Measurements from ENCODE around the gene SMARCE1. TPM values are rescaled to one million over a fixed set of nuclear protein-coding genes. Genes with fewer than 3 reads are reported as not detected.

The SMARCE1 gene
- total RNA-seq, 2 experiments from 2014 or later: 107 to 118 TPM

DNA sequence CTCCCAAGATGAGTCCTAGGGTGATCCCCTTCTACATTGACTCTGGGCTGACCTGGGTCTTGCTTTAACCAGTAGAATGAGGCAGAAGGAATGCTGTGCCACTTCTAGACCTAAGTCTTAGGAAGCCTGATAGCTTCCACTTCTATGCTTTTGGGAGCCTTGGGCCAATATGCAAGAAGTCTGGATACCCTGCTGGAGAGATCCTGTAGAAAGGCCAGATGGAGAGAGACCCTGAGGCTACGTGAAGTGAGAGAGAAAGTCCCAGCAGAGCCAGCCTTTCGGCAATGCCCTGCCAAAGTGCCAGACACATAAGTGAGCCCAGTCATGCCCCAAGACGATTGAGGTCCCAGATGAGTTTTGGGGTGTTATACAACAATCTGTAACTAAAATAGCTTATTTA lies 15.6 kb upstream of the SMARCE1 start:
- H3K9me3 Mint-ChIP-seq: no peaks in the 10 kb centered on the region
- peaks cover 15% of the 10 kb centered on the region for H3K4me1 Mint-ChIP-seq
- no peak overlapping the region for H3K27ac Mint-ChIP-seq
- DNase-seq: no peak
- no peak overlapping the region for H3K4me3 Mint-ChIP-seq
- H3K36me3 Mint-ChIP-seq: no peaks in the 10 kb centered on the region
- H3K27me3 Mint-ChIP-seq: peaks cover 39% of the 10 kb centered on the region

DNA sequence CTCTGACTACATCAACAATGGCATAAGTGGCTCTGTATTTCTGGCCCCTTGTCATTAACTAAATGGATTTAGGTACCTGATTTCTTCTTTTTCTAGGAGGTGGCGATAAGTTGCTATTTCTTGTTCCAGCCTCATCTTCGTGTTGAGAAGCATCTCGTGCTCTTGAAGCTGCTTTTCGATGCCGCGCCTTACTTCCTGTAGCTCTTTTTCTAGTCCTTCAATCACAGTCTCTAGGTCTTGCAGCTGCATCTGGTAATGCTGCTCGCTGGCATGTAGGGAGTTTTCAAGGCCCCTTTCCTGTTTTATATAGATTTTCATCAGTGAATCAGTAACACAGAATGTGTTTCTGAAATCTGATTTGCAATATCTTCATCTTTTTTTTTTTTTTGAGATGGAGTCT lies 12.3 kb upstream of the SMARCE1 start:
- no peaks in the 10 kb centered on the region for H3K36me3 Mint-ChIP-seq
- H3K4me1 Mint-ChIP-seq: peaks cover 11% of the 10 kb centered on the region
- DNase-seq: no peak
- peaks cover 26% of the 10 kb centered on the region for H3K27me3 Mint-ChIP-seq
- H3K9me3 Mint-ChIP-seq: no peaks in the 10 kb centered on the region
- no peak overlapping the region for H3K27ac Mint-ChIP-seq
- H3K4me3 Mint-ChIP-seq: no peak overlapping the region

DNA sequence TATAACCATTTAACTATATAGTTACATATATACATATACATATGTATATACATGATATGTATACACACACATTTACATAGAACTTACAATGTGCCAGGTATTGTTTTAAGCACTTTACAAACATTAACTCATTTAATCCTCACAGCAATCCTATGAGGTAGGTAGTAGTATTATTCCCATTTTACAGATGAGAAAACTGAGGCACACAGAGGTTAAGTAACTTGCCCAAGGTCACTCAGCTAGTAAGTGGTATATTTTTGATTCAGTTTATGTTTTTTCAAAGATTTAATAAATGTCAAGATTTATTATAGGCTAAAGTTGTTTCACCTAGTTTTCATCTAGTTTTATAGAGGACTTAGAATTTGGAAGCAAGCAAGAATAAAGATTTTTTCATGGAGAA lies 10.8 kb upstream of the SMARCE1 start:
- H3K36me3 Mint-ChIP-seq: no peaks in the 10 kb centered on the region
- no peak overlapping the region for H3K27ac Mint-ChIP-seq
- no peaks in the 10 kb centered on the region for H3K9me3 Mint-ChIP-seq

DNA sequence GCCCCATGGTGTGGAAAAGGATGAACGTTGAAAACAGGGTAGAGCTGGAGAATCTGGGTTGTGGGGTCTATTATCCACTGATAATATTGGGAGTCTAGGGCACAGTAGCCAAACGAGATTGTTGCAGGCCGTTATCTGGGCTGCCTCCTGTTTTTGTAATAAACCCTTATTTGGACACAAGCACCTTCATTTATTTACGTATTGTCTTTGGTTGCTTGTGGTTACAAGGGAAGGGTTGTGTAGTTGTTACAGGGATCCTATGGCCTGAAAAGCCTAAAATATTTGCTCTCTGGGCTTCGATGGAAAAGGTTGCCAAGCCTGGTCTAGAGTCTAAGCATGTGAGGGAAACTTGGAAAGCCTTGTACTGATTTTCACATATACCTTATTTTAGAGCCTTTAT lies 4.3 kb upstream of the SMARCE1 start:
- no peaks in the 10 kb centered on the region for H3K27me3 Mint-ChIP-seq
- peaks cover 7% of the 10 kb centered on the region for H3K4me1 Mint-ChIP-seq
- no peak overlapping the region for H3K4me3 Mint-ChIP-seq
- H3K9me3 Mint-ChIP-seq: no peaks in the 10 kb centered on the region
- no peak overlapping the region for H3K27ac Mint-ChIP-seq
- H3K36me3 Mint-ChIP-seq: no peaks in the 10 kb centered on the region
- no peak for DNase-seq

More for the DNA sequence above, 10.8 kb upstream of the SMARCE1 start:
- Mint-ChIP-seq H3K4me3 (no peak overlapping the region), H3K4me1 (peaks cover 8% of the 10 kb centered on the region), H3K27me3 (peaks cover 17% of the 10 kb centered on the region)
- no peak for DNase-seq

DNA sequence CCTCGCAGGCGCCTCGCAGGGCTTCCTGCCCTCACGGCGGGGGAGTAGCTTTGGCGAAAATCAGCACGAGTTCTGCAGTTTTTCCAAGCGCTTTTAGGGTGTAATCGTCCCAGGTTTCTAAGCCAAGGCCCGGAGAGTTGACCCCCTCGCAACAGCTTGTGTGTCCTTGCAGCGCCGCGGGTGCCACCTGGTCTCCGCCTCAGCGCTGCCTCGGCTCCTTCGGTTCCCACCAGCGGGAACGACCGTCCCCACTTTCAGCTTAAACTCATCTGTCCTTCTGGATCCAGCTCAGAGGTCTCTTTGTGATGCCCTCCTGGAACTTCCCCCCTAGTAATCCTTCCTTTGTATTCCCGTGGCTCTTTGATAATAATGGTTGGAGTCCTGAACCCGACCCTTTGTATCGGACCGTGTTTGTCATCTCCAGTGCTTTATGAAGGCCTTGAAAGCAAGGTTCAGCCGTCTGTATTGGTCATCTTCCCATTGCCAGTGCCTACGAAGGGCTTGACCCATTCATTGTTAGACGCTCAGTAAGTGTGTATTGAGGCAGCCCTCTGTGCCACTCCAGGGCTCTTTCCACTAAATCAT lies 858 bp upstream of the SMARCE1 start:
- Mint-ChIP-seq H3K4me3 (peak overlapping the region; percentile 85), H3K4me1 (peaks cover 33% of the 10 kb centered on the region), H3K27me3 (no peaks in the 10 kb centered on the region), H3K9me3 (no peaks in the 10 kb centered on the region), H3K36me3 (peaks cover 10% of the 10 kb centered on the region), H3K27ac (peak overlapping the region; percentile 97)
- no peak for DNase-seq

DNA sequence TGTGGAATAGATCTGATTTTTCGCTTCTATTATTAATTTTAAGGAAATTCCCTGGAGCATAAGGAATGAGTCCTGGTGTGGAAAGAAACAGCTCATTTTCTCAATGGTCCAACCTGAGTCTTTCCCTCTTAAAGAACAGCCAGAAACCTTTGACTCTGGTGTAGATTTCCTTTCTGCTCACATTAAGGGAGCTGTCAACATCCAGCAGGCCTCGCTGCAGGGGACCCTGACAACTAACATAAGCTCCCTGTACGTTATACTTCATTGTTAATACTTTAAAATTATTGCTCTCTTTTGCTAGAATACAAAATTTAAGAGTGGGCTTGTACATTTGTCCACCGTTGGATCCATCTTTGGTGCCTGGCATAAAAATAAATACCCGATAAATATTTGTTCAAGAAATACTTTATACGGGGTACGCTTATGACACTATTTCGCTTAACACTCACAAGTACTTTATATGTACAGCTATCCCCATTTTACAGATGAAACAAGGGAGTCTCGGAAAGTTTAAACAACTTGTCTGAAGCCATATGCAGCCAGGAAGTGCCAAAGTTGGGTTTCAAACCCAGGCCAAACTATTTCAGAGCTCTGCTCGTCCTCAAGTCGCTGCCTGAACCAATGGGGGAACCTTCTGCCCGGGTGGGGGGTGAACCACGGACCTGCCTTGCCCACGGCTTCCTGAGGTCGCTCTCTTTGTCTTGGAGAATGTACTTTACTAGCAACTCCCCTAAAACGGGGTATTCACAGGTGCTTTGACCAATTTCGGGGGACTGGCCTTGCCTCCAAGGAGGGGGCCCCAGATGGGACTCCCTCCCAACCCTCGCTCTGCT lies 611 bp downstream of the SMARCE1 start:
- Mint-ChIP-seq H3K36me3 (peaks cover 17% of the 10 kb centered on the region), H3K27ac (peak overlapping the region; percentile 97), H3K27me3 (no peaks in the 10 kb centered on the region), H3K4me1 (peaks cover 43% of the 10 kb centered on the region), H3K9me3 (no peaks in the 10 kb centered on the region), H3K4me3 (peak overlapping the region; percentile 85)
- DNase-seq: peak; percentile 63

DNA sequence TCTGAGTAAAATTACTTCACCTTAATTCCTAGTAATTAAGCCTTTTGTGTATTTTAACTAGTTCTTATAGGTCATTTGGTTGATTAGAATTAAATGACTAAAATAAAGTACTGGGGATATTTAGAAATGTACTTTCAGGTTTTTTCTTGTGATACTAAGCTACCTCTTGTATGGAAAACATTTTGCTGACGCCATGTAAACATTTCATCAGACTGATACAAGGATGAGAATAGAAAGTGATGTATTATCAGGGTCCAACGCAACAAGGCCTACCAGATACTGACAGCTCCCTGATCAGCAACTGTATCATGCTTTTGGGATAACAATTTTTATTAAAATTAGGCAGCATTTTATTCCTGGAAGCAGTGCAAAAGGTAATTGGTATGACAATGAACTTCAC lies 1.7 kb downstream of the SMARCE1 start:
- Mint-ChIP-seq H3K27ac (no peak overlapping the region), H3K4me1 (peaks cover 46% of the 10 kb centered on the region), H3K4me3 (peak overlapping the region; percentile 47)

DNA sequence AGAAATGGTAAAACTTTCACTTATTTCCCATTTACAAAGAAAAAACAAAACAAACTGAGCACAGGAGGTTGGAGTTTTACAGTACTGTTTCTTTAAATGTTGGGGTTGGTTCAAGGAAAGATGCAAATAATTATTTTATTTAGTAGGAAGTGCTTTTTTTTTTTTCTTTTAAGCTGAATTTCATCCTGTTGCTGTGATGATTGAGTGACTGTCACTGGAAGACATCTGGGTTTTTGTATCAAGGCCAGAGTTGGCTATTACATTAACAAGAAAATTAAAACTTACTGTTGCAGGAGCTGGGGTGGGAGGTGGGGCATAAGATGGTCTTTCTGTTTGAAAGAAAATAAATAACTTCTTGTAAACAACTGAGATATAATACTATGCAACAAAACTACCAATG lies 2.3 kb downstream of the SMARCE1 start:
- Mint-ChIP-seq H3K4me1 (peaks cover 52% of the 10 kb centered on the region), H3K4me3 (peak overlapping the region; percentile 45), H3K27ac (peak overlapping the region; percentile 12), H3K36me3 (peaks cover 21% of the 10 kb centered on the region), H3K27me3 (no peaks in the 10 kb centered on the region), H3K9me3 (no peaks in the 10 kb centered on the region)
- no peak for DNase-seq

More for the DNA sequence above, 1.7 kb downstream of the SMARCE1 start:
- Mint-ChIP-seq H3K27me3 (no peaks in the 10 kb centered on the region), H3K9me3 (no peaks in the 10 kb centered on the region), H3K36me3 (peaks cover 21% of the 10 kb centered on the region)
- DNase-seq: no peak

DNA sequence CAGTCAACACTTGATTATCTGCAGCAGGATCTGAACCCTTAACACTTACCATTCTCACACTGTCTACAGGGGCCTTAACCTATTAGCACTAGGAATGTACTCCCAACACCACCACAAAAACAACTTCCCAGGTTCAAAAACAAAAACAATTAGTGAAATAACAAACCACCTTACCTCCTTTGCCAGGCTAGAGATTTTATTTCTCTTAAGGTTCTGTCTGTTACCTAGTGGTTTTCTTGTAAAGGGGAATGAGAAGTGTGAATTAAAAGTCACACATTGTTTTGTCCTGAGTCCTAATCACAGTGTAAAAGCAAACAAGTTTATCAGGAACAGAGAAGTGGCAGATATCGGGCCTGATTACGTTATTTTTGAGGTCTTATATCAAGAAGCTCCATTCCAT lies 9.7 kb downstream of the SMARCE1 start:
- H3K4me3 Mint-ChIP-seq: no peak overlapping the region
- H3K27me3 Mint-ChIP-seq: no peaks in the 10 kb centered on the region
- H3K36me3 Mint-ChIP-seq: peaks cover 29% of the 10 kb centered on the region
- DNase-seq: no peak
- H3K4me1 Mint-ChIP-seq: peaks cover 28% of the 10 kb centered on the region
- no peaks in the 10 kb centered on the region for H3K9me3 Mint-ChIP-seq
- H3K27ac Mint-ChIP-seq: no peak overlapping the region

DNA sequence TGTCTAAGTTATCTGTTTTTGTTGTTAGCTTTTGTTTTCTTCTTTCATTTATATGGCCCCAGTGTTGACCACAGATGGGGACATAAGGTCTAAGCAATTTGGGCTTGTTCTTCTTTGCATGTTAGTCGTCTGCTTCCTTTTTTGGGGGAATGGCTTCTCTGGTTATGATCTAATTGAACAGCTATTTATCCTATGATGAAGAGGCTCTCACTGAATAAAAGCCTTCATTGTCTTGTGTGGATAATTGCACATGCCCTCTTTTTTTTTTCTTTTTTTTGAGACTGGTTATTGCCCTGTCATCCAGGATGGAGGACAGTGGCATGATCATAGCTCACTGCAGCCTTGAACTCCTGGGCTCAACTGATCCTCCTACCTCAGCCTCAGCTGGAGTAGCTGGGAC lies 13.7 kb downstream of the SMARCE1 start:
- Mint-ChIP-seq H3K4me3 (no peak overlapping the region), H3K4me1 (peaks cover 15% of the 10 kb centered on the region), H3K27ac (peak overlapping the region; percentile 18), H3K36me3 (peaks cover 25% of the 10 kb centered on the region), H3K27me3 (no peaks in the 10 kb centered on the region), H3K9me3 (no peaks in the 10 kb centered on the region)
- DNase-seq: no peak

DNA sequence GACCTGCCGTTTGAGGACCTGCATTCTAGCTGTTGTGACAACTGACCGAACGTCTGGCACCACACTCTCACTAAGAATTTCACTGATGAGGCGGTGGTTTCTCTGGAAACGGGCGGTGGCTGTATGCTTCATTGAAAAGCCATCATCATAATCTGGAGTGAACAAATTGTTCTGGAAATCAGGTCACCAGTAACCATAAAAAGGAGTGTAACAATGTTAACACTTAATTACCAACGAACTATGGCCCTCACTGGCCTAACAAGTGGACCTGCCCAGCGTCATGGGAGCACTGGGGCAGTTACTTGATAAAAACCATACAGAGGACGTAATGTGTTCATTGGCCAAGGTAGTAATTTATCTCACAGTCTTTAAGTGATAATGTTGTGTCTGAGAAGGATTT lies 15.4 kb downstream of the SMARCE1 start:
- H3K36me3 Mint-ChIP-seq: peaks cover 24% of the 10 kb centered on the region
- H3K9me3 Mint-ChIP-seq: no peaks in the 10 kb centered on the region

DNA sequence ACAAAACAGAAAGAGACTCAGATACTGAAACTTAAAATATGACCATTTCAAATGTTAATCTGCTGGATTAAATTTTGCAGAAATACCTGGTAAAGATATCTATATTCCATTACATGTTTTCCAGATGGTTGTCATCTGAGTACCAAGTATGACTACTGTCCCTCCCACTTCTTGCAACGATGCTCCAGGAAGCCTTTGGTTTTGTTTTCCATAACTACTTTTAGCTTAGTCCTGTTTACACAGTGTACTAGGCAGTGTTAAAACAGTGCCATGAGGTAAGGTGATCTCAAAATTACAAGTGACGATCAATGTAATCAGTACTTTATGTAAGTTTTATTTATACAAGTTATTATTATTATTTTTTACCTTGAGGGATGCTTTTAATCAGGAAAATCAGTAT lies 17.8 kb downstream of the SMARCE1 start:
- H3K27me3 Mint-ChIP-seq: no peaks in the 10 kb centered on the region
- no peaks in the 10 kb centered on the region for H3K9me3 Mint-ChIP-seq
- peaks cover 21% of the 10 kb centered on the region for H3K4me1 Mint-ChIP-seq
- peak overlapping the region; percentile 73 for H3K27ac Mint-ChIP-seq
- DNase-seq: no peak
- peaks cover 20% of the 10 kb centered on the region for H3K36me3 Mint-ChIP-seq
- H3K4me3 Mint-ChIP-seq: no peak overlapping the region

More for the DNA sequence above, 15.4 kb downstream of the SMARCE1 start:
- H3K27ac Mint-ChIP-seq: peak overlapping the region; percentile 43
- no peak overlapping the region for H3K4me3 Mint-ChIP-seq
- DNase-seq: no peak
- no peaks in the 10 kb centered on the region for H3K27me3 Mint-ChIP-seq
- H3K4me1 Mint-ChIP-seq: peaks cover 12% of the 10 kb centered on the region

DNA sequence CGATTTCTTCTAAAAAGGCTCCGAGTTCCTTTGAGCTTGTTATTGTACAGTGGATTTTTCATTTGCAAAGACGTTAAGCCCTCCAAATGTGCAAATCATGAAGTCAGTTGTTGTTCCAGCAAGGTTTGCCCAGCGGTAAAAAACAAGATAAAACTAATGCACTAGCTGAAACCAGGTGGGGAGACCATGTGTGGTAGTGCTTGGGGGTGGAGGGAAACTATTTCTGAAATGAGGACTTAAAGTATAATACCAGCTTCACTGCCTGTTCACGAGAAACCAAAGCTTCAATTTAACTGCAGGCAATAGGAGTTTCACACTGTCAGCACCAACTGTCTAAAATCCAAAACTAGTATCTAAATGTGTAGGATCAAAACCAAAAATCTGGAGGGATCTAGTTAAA lies 22.3 kb downstream of the SMARCE1 start:
- Mint-ChIP-seq H3K9me3 (no peaks in the 10 kb centered on the region), H3K4me3 (no peak overlapping the region), H3K27ac (no peak overlapping the region), H3K4me1 (peaks cover 57% of the 10 kb centered on the region), H3K36me3 (peaks cover 9% of the 10 kb centered on the region), H3K27me3 (no peaks in the 10 kb centered on the region)
- no peak for DNase-seq

DNA sequence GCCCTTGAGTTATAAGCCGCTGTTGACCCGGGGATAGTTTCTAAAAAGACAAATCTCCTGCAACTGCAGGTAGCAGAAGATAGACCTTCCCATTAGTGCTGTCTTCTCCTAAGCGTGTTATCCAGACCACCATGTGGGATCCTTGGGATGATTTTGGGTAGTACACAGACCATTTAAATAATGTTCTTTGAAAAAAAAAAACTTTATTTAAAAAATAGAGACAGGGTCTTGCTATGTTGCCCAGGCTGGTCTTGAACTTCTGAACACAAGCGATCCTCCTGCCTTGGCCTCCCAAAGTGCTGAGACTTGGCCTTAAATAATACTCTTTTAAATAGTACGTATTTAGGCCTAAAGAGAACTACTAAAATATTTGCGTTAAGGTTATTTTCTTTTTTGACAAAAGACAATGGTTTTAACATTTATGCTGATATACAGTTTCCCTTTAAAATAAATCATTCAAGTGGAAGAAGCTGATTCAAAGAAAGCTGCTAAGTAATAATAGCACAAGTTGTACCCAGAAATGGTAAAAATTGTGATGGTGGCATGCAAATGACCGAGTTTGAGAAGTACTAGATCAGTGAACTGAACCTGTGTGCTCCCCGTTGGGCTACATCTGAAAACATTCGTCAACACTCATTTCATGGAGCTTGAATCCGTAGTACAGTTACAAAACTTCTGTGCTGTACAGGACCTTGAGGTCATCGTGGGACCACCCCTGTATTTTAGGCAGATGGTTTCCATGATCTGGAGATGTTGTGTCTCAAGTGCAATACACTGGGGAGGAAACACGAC lies 24.0 kb downstream of the SMARCE1 start:
- no peak overlapping the region for H3K27ac Mint-ChIP-seq
- peaks cover 6% of the 10 kb centered on the region for H3K36me3 Mint-ChIP-seq
- peaks cover 60% of the 10 kb centered on the region for H3K4me1 Mint-ChIP-seq
- DNase-seq: no peak
- no peaks in the 10 kb centered on the region for H3K27me3 Mint-ChIP-seq
- no peak overlapping the region for H3K4me3 Mint-ChIP-seq
- no peaks in the 10 kb centered on the region for H3K9me3 Mint-ChIP-seq

DNA sequence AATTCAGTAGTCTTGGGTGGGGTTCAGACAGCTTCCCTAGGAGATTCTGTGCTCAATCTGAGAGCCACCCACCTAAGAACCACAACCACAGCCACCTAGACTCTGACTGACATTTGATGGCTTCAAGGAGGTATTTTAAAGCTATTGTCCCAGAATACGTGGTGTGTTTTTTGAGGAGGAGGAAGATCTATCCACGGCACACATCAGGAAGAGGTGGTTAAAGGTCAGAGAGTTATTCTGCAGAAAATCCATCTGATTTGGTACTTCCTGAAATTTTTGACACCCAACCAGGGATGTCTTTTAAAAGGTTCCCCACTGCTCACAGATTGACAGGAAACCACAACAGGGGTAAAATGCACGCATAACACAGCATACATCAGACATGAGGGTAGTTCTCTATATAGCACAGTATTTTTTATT lies 25.1 kb downstream of the SMARCE1 start:
- H3K27ac Mint-ChIP-seq: peak overlapping the region; percentile 28
- H3K4me1 Mint-ChIP-seq: peaks cover 62% of the 10 kb centered on the region
- H3K4me3 Mint-ChIP-seq: peak overlapping the region; percentile 22
- H3K36me3 Mint-ChIP-seq: peaks cover 1% of the 10 kb centered on the region
- no peaks in the 10 kb centered on the region for H3K9me3 Mint-ChIP-seq
- no peaks in the 10 kb centered on the region for H3K27me3 Mint-ChIP-seq
- peak; percentile 51 for DNase-seq
